ENCODE measurements around the gene AGXT2. TPM values are rescaled to one million over a fixed set of nuclear protein-coding genes. Genes with fewer than 3 reads are reported as not detected.

The AGXT2 gene
- total RNA-seq, 1 experiment from 2014 or later = not detected

DNA sequence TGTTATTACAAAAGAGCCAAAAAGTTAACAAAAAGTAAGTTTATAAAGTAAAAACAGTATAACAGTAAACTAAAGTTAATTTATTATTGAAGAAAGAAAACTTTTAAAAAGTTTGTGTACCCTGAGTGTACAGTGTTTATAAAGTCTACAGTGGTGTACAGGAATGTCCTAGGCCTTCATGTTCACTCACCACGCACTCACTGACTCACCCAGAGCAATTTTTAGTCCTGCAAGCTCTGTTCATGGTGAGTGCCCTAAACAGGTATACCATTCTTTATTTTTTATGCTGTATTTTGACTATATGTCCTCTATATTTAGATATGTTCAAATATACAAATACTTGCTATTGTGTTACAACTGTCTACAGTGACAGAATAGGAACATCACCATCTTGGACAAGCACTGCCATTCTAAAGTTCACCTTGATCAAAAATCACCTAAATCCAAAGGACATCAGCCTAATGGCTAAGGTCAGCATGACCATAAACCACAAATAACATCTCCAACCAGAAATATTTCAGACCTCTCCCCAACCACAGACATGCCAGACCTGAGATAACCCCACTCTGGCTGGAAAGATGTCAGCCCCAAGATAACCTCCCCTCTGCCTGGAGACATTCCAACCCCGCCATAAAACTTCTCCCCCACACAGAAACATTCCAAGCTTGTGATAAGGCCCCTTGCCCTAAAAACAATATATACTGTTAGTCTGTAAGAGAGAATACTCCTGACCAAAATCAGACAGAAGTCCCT, 56.1 kb downstream of the AGXT2 start:
- no peak overlapping the region for H4K5ac ChIP-seq (ENCODE audit: insufficient read length, low read depth, low read length)
- no peaks in the 10 kb centered on the region for H3K23me2 ChIP-seq (ENCODE audit: insufficient read length, low read depth, low read length, poor library complexity, severe bottlenecking)
- no peak overlapping the region for H3K56ac ChIP-seq (ENCODE audit: insufficient read length, low read depth, low read length)
- H4K20me1 ChIP-seq (ENCODE audit: control insufficient read depth, insufficient read depth, insufficient read length) = no peaks in the 10 kb centered on the region
- H3K27me3 ChIP-seq (ENCODE audit: insufficient read depth, low read length) = no peaks in the 10 kb centered on the region
- H3K9me3 ChIP-seq (ENCODE audit: control insufficient read depth, low read depth, low read length) = no peaks in the 10 kb centered on the region
- H4K91ac ChIP-seq (ENCODE audit: insufficient read length, low read depth, low read length) = no peak overlapping the region
- H2BK120ac ChIP-seq (ENCODE audit: low read depth, low read length, poor library complexity, severe bottlenecking) = no peak overlapping the region
- H3K4ac ChIP-seq (ENCODE audit: low read depth, low read length) = no peak overlapping the region
- Mint-ChIP-seq H3K9me3 (peaks cover 6 to 9% of the 10 kb centered on the region in 2 experiments), H3K27me3 (ENCODE audit: low read depth) (no peaks in the 10 kb centered on the region), H3K4me3 (no peak overlapping the region), H3K27ac (no peak overlapping the region), H3K36me3 (ENCODE audit: insufficient read depth in 1 of 3, low read depth in 3 of 3) (peaks cover 4 to 13% (median 6%) of the 10 kb centered on the region in 3 experiments; a peak in 5 of 7 replicates), H3K4me1 (peaks cover 12 to 14% of the 10 kb centered on the region in 2 experiments)
- no peak overlapping the region for H3K23ac ChIP-seq (ENCODE audit: insufficient read length, low read depth, low read length)
- H2BK5ac ChIP-seq (ENCODE audit: insufficient read length, low read length) = no peak overlapping the region
- DNase-seq = no peak
- WGBS (ENCODE audit: extremely low coverage, insufficient read length, low lambda C conversion rate) = no CpG with 5 or more reads among the region's 2 CpGs
- no peaks in the 10 kb centered on the region for H3K79me2 ChIP-seq (ENCODE audit: insufficient read depth, low read length)
- no peak overlapping the region for H2BK20ac ChIP-seq (ENCODE audit: low read depth, low read length, poor library complexity, severe bottlenecking)
- H3K79me1 ChIP-seq (ENCODE audit: insufficient read depth, low read depth, low read length, poor library complexity, severe bottlenecking) = no peaks in the 10 kb centered on the region
- TF ChIP-seq CTCF (conservative IDR thresholded peaks at IDR 0.05) = no peak
- H3K14ac ChIP-seq (ENCODE audit: insufficient read depth, low read length) = no peak overlapping the region
- H2AK5ac ChIP-seq (ENCODE audit: insufficient read length, low read length) = no peak overlapping the region
- H3K27ac ChIP-seq (ENCODE audit: insufficient read length, low read depth, low read length) = no peak overlapping the region
- H2AFZ ChIP-seq (ENCODE audit: low read length) = no peak overlapping the region
- H2BK15ac ChIP-seq (ENCODE audit: low read depth, low read length) = no peak overlapping the region
- H2BK12ac ChIP-seq (ENCODE audit: insufficient read length, low read depth, low read length) = no peak overlapping the region
- H3T11ph ChIP-seq (ENCODE audit: low read length) = no peak overlapping the region
- H3K9ac ChIP-seq (ENCODE audit: extremely low read depth, insufficient read length, low read length) = no peak overlapping the region
- H3K4me1 ChIP-seq (ENCODE audit: insufficient read depth, low read length) = no peaks in the 10 kb centered on the region
- no peak overlapping the region for H3K4me2 ChIP-seq (ENCODE audit: insufficient read depth, insufficient read length, low read length)
- H4K8ac ChIP-seq (replicated peaks; ENCODE audit: insufficient read length, low read depth, low read length) = no peak overlapping the region
- H3K18ac ChIP-seq (ENCODE audit: insufficient read length, low read depth, low read length) = no peak overlapping the region

Measured in H9 (cell line).